Fibroblast of lung (primary cell): ENCODE data around the gene ASB3. TPM values are rescaled to one million over a fixed set of nuclear protein-coding genes. Genes with fewer than 3 reads are reported as not detected.

Experiments
- DNase-seq, 2 donors: peaks; one replicate each; pipeline versions ENCODE4 v3.0.0 to v3.0.0-alpha.2; 2010; ENCODE audit warnings: low read depth in 2 of 2
- H2AFZ ChIP-seq: 2 replicates; pipeline ENCODE4 v1.5.1; 2012; ENCODE audit warnings: low read length, control low read depth, inconsistent platforms
- H3K27ac ChIP-seq: 2 replicates; pipeline ENCODE4 v1.5.1; 2011; ENCODE audit warnings: low read length, control low read depth; ENCODE audit not compliant: insufficient read depth
- H3K27me3 ChIP-seq: 2 replicates; pipeline ENCODE4 v1.5.1; 2011; ENCODE audit warnings: mild to moderate bottlenecking, low read length; ENCODE audit not compliant: control insufficient read depth, insufficient read depth
- H3K36me3 ChIP-seq: 2 replicates; pipeline ENCODE4 v1.5.1; 2011; ENCODE audit warnings: low read length; ENCODE audit not compliant: control insufficient read depth, insufficient read depth
- H3K4me1 ChIP-seq: 2 replicates; pipeline ENCODE4 v1.5.1; 2011; ENCODE audit warnings: low read length; ENCODE audit not compliant: control insufficient read depth, insufficient read depth; ENCODE audit errors: extremely low read depth
- H3K4me2 ChIP-seq: 2 replicates; pipeline ENCODE4 v1.5.1; 2011; ENCODE audit warnings: low read length, control low read depth; ENCODE audit not compliant: insufficient read depth; ENCODE audit errors: extremely low read depth
- H3K4me3 ChIP-seq, 4 experiments: fragments of 200-600 bp in 1 of 4; sonication (generic) in 1 of 4; replicated peaks in 1 of 4; 2 replicates each; pipeline ENCODE4 v1.5.1; 2011 to 2016; ENCODE audit warnings: low read length in 4 of 4, low read depth in 3 of 4, mild to moderate bottlenecking in 3 of 4, control low read depth in 2 of 4, inconsistent platforms in 1 of 4, mixed read lengths in 1 of 4; ENCODE audit not compliant: insufficient read depth in 1 of 4; ENCODE audit errors: control extremely low read depth in 1 of 4
- H3K79me2 ChIP-seq: 2 replicates; pipeline ENCODE4 v1.5.1; 2012; ENCODE audit warnings: mild to moderate bottlenecking, low read length, inconsistent platforms; ENCODE audit not compliant: control insufficient read depth, insufficient read depth
- H3K9ac ChIP-seq: 2 replicates; pipeline ENCODE4 v1.5.1; 2011; ENCODE audit warnings: mild to moderate bottlenecking, low read length, control low read depth; ENCODE audit not compliant: insufficient read depth
- H3K9me3 ChIP-seq: 2 replicates; pipeline ENCODE4 v1.5.1; 2012; ENCODE audit warnings: low read depth, low read length; ENCODE audit not compliant: control insufficient read depth, insufficient read depth
- H4K20me1 ChIP-seq: 2 replicates; pipeline ENCODE4 v1.5.1; 2011; ENCODE audit warnings: low read length; ENCODE audit not compliant: control insufficient read depth, insufficient read depth; ENCODE audit errors: extremely low read depth
- CTCF ChIP-seq, 2 donors: IDR thresholded peaks in 1 of 2; conservative IDR thresholded peaks in 1 of 2; 1 replicate in 1 of 2; 2 replicates in 1 of 2; pipeline ENCODE4 v1.5.1; 2011 to 2012; ENCODE audit warnings: low read length in 2 of 2, control low read depth in 1 of 2, inconsistent platforms in 1 of 2, low read depth in 1 of 2, mild to moderate bottlenecking in 1 of 2
- EZH2 ChIP-seq: IDR thresholded peaks from 2 replicates; pipeline ENCODE4 v1.5.1; 2012; ENCODE audit warnings: low read length, control low read depth, mild to moderate bottlenecking; ENCODE audit errors: missing control alignments
- polyA plus RNA-seq, 2 donors: library from polyadenylated mRNA; depleted of rRNA in 1 of 2; stranded (reverse) in 1 of 2; unstranded in 1 of 2; fragments of >200 nt; gene quantifications; 2 replicates each; pipeline ENCODE4 v1.2.1, GENCODE V29; 2011 to 2012; ENCODE audit warnings: missing spikeins in 1 of 2
- total RNA-seq: library from RNA; depleted of rRNA; stranded (reverse); fragments of >200 nt; gene quantifications from 2 replicates; pipeline ENCODE4 v1.2.1, GENCODE V29; 2014

The ASB3 gene
- total and polyA plus RNA-seq, 2 donors (not counting 1 experiment from before 2014, with no cell fraction given) = 21.1 to 31.9 TPM

GRCh38 chr2:53780056-53780455 is 6.7 kb downstream of the ASB3 start:
- no peak for TF ChIP-seq CTCF (conservative IDR thresholded peaks at IDR 0.05 in 1 of 2, IDR thresholded peaks at IDR 0.05 in 1 of 2; ENCODE audit: low read depth in 1 of 2, low read length in 2 of 2)
- no peak for TF ChIP-seq EZH2
- Histone ChIP-seq H3K9me3 (no peaks in the 10 kb centered on the region), H4K20me1 (no peaks in the 10 kb centered on the region)

GRCh38 chr2:53778536-53779162 is 8.1 kb downstream of the ASB3 start:
- Histone ChIP-seq H3K9ac (no peak overlapping the region), H3K4me3 (no peak overlapping the region), H3K36me3 (peaks cover 3% of the 10 kb centered on the region), H3K79me2 (peaks cover 31% of the 10 kb centered on the region), H3K27me3 (no peaks in the 10 kb centered on the region), H3K9me3 (no peaks in the 10 kb centered on the region), H3K27ac (no peak overlapping the region), H2AFZ (no peak overlapping the region), H3K4me1 (no peaks in the 10 kb centered on the region), H4K20me1 (no peaks in the 10 kb centered on the region), H3K4me2 (no peak overlapping the region)
- no peak for DNase-seq
- no peak for TF ChIP-seq CTCF (conservative IDR thresholded peaks at IDR 0.05 in 1 of 2, IDR thresholded peaks at IDR 0.05 in 1 of 2; ENCODE audit: low read depth in 1 of 2, low read length in 2 of 2)
- no peak for TF ChIP-seq EZH2

More at GRCh38 chr2:53780056-53780455, 6.7 kb downstream of the ASB3 start:
- H3K4me1 ChIP-seq = no peaks in the 10 kb centered on the region
- peaks cover 3% of the 10 kb centered on the region for H3K36me3 ChIP-seq
- H3K4me2 ChIP-seq = no peak overlapping the region
- DNase-seq = no peak
- no peaks in the 10 kb centered on the region for H3K27me3 ChIP-seq
- H3K27ac ChIP-seq = no peak overlapping the region
- no peak overlapping the region for H3K9ac ChIP-seq
- H3K4me3 ChIP-seq = no peak overlapping the region
- H3K79me2 ChIP-seq = peaks cover 45% of the 10 kb centered on the region
- no peak overlapping the region for H2AFZ ChIP-seq

- Histone ChIP-seq H3K4me2 (no peak overlapping the region), H2AFZ (no peak overlapping the region), H3K4me3 (no peak overlapping the region), H3K79me2 (peaks cover 22% of the 10 kb centered on the region), H3K9me3 (no peaks in the 10 kb centered on the region), H3K27me3 (no peaks in the 10 kb centered on the region), H3K27ac (no peak overlapping the region), H3K4me1 (no peaks in the 10 kb centered on the region), H4K20me1 (no peaks in the 10 kb centered on the region), H3K9ac (no peak overlapping the region), H3K36me3 (peaks cover 3% of the 10 kb centered on the region)
- DNase-seq = no peak
- TF ChIP-seq EZH2 (no peak), CTCF (conservative IDR thresholded peaks at IDR 0.05 in 1 of 2, IDR thresholded peaks at IDR 0.05 in 1 of 2; ENCODE audit: low read depth in 1 of 2, low read length in 2 of 2) (no peak)
Observed at GRCh38 chr2:53777134-53777533, 9.6 kb downstream of the ASB3 start.
